GM18499 (cell line): Measurements from ENCODE around the gene TMEM237.
"Not testable (repeated sequence)": the region's sequence is repeated elsewhere in the genome, so short reads cannot be mapped to it uniquely, and the experiment has no call there.

Experiments
- ATAC-seq: cut with Tn5 transposase; IDR thresholded peaks from one replicate; pipeline ENCODE4 v1.9.1; 2021; ENCODE audit warnings: moderate number of reproducible peaks; ENCODE audit not compliant: insufficient read depth, unreplicated experiment

Gene TMEM237

GRCh38 chr2:201643216-201643890 is at the start of gene TMEM237:
Gene TMEM237 (minus strand): TSS chr2:201643503. CDS start chr2:201643400, 103 bp downstream.
- ATAC-seq: no peak

- no peak for ATAC-seq
Observed at GRCh38 chr2:201685156-201685555, 41.9 kb upstream of the TMEM237 start.

- no peak for ATAC-seq
Observed at GRCh38 chr2:201680743-201681142, 37.4 kb upstream of the TMEM237 start.

- ATAC-seq: no peak
Observed at GRCh38 chr2:201678401-201678800, 35.1 kb upstream of the TMEM237 start.

- no peak for ATAC-seq
Observed at GRCh38 chr2:201675454-201675853, 32.2 kb upstream of the TMEM237 start.

- ATAC-seq: no peak
Observed at GRCh38 chr2:201674794-201675193, 31.5 kb upstream of the TMEM237 start.

- ATAC-seq: no peak
Observed at GRCh38 chr2:201674298-201674697, 31.0 kb upstream of the TMEM237 start.

- no peak for ATAC-seq
Observed at GRCh38 chr2:201673546-201673945, 30.2 kb upstream of the TMEM237 start.

- not testable (repeated sequence) for ATAC-seq
Observed at GRCh38 chr2:201671205-201671604, 27.9 kb upstream of the TMEM237 start.

GRCh38 chr2:201669865-201670264 is 26.6 kb upstream of the TMEM237 start:
- ATAC-seq: no peak

- no peak for ATAC-seq
Observed at GRCh38 chr2:201668402-201668910, 25.2 kb upstream of the TMEM237 start.

GRCh38 chr2:201664334-201664733 is 21.0 kb upstream of the TMEM237 start:
- ATAC-seq: no peak

- ATAC-seq: no peak
Observed at GRCh38 chr2:201661366-201661765, 18.1 kb upstream of the TMEM237 start.

- ATAC-seq: no peak
Observed at GRCh38 chr2:201660293-201660895, 17.1 kb upstream of the TMEM237 start.

- ATAC-seq: no peak
Observed at GRCh38 chr2:201656740-201657139, 13.4 kb upstream of the TMEM237 start.

GRCh38 chr2:201656102-201656501 is 12.8 kb upstream of the TMEM237 start:
- no peak for ATAC-seq

GRCh38 chr2:201654616-201655384 is 11.5 kb upstream of the TMEM237 start:
- ATAC-seq: no peak

- no peak for ATAC-seq
Observed at GRCh38 chr2:201653221-201653620, 9.9 kb upstream of the TMEM237 start.

GRCh38 chr2:201649442-201649841 is 6.1 kb upstream of the TMEM237 start:
- no peak for ATAC-seq

- ATAC-seq: no peak
Observed at GRCh38 chr2:201647431-201647830, 4.1 kb upstream of the TMEM237 start.

GRCh38 chr2:201644001-201644400 is 698 bp upstream of the TMEM237 start:
- no peak for ATAC-seq
